VCaP (cell line): Measurements from ENCODE around the gene ABHD3.
"Not testable (repeated sequence)": the region's sequence is repeated elsewhere in the genome, so short reads cannot be mapped to it uniquely, and the experiment has no call there.

Experiments used
- H3K27ac ChIP-seq: fragments of 450-650 bp; 2 replicates; pipeline ENCODE4 v1.5.1; 2017
- CTCF ChIP-seq: fragments of 450-650 bp; conservative IDR thresholded peaks from 2 replicates; pipeline ENCODE4 v1.5.1; 2017; ENCODE audit warnings: mild to moderate bottlenecking, moderate library complexity

The ABHD3 gene

GRCh38 chr18:21727702-21728101 lies 23.1 kb upstream of the ABHD3 start:
- no peak for TF ChIP-seq CTCF
- H3K27ac ChIP-seq, result no peak overlapping the region

- H3K27ac ChIP-seq, result no peak overlapping the region
- no peak for TF ChIP-seq CTCF
Observed at GRCh38 chr18:21725201-21725600, 20.6 kb upstream of the ABHD3 start.

- TF ChIP-seq CTCF, result no peak
- H3K27ac ChIP-seq, result no peak overlapping the region
Observed at GRCh38 chr18:21722687-21723086, 18.1 kb upstream of the ABHD3 start.

GRCh38 chr18:21714474-21714873 lies 9.9 kb upstream of the ABHD3 start:
- H3K27ac ChIP-seq, result no peak overlapping the region
- TF ChIP-seq CTCF, result no peak

- H3K27ac ChIP-seq, result not testable (repeated sequence)
Observed at GRCh38 chr18:21707130-21707529, 2.6 kb upstream of the ABHD3 start.

- TF ChIP-seq CTCF, result no peak
- H3K27ac ChIP-seq, result no peak overlapping the region
Observed at GRCh38 chr18:21706386-21706865, 1.9 kb upstream of the ABHD3 start.

GRCh38 chr18:21703241-21703820 lies 1.2 kb downstream of the ABHD3 start:
- TF ChIP-seq CTCF, result no peak
- peak overlapping the region; percentile 75 for H3K27ac ChIP-seq

GRCh38 chr18:21702602-21703001 lies 2.0 kb downstream of the ABHD3 start:
- TF ChIP-seq CTCF, result no peak
- no peak overlapping the region for H3K27ac ChIP-seq
